Fibroblast of the aortic adventitia (primary cell): Measurements from ENCODE around the gene EMC6. TPM values are rescaled to one million over a fixed set of nuclear protein-coding genes. Genes with fewer than 3 reads are reported as not detected.

ENCODE experiments used
- DNase-seq: peaks from one replicate; pipeline ENCODE4 v3.0.0-alpha.2; 2010; ENCODE audit warnings: low read depth
- H3K4me3 ChIP-seq: 2 replicates; pipeline ENCODE4 v1.5.1; 2011; ENCODE audit warnings: low read depth, mild to moderate bottlenecking, control low read depth, low read length, moderate library complexity
- CTCF ChIP-seq: IDR thresholded peaks from 2 replicates; pipeline ENCODE4 v1.5.1; 2011; ENCODE audit warnings: mild to moderate bottlenecking, low read length, control low read depth, inconsistent platforms; ENCODE audit not compliant: insufficient read depth
- total RNA-seq: library from RNA; depleted of rRNA; stranded (reverse); fragments of >200 nt; gene quantifications from 2 replicates; pipeline ENCODE4 v1.2.3, GENCODE V29; 2012; ENCODE audit warnings: low replicate concordance

EMC6 gene
- total RNA-seq, 1 donor: 17.9 TPM

- TF ChIP-seq CTCF: no peak
- H3K4me3 ChIP-seq: no peak overlapping the region
- DNase-seq: no peak
Measured at GRCh38 chr17:3641717-3642486, 26.7 kb upstream of the EMC6 start.

- DNase-seq: no peak
- no peak for TF ChIP-seq CTCF
- H3K4me3 ChIP-seq: no peak overlapping the region
Measured at GRCh38 chr17:3643889-3644349, 24.7 kb upstream of the EMC6 start.

- no peak for TF ChIP-seq CTCF
- DNase-seq: no peak
- no peak overlapping the region for H3K4me3 ChIP-seq
Measured at GRCh38 chr17:3645310-3645709, 23.3 kb upstream of the EMC6 start.

GRCh38 chr17:3647251-3647650, 21.4 kb upstream of the EMC6 start:
- TF ChIP-seq CTCF: no peak
- H3K4me3 ChIP-seq: no peak overlapping the region
- no peak for DNase-seq

- DNase-seq: peak; percentile 44
- peak; percentile 51 for TF ChIP-seq CTCF
- H3K4me3 ChIP-seq: no peak overlapping the region
Measured at GRCh38 chr17:3647769-3648555, 20.6 kb upstream of the EMC6 start.

GRCh38 chr17:3655766-3656165, 12.8 kb upstream of the EMC6 start:
- DNase-seq: no peak

More at GRCh38 chr17:3655766-3656165, 12.8 kb upstream of the EMC6 start:
- no peak for TF ChIP-seq CTCF
- no peak overlapping the region for H3K4me3 ChIP-seq
